HepG2 (cell line): ENCODE data around the gene ETFDH. TPM values are rescaled to one million over a fixed set of nuclear protein-coding genes. Genes with fewer than 3 reads are reported as not detected.

ENCODE experiments used
- ATF2 ChIP-seq: sonication (generic); formaldehyde crosslinking; IDR thresholded peaks from 2 replicates; pipeline ENCODE4 v1.4.0; 2020; ENCODE audit warnings: missing genetic modification reagents
- FOXP4 ChIP-seq: sonication (generic); formaldehyde crosslinking; IDR thresholded peaks from 2 replicates; pipeline ENCODE4 v1.4.0; 2020; ENCODE audit warnings: missing genetic modification reagents
- GTF2F1 ChIP-seq: fragments of 150-350 bp; IDR thresholded peaks from 2 replicates; pipeline ENCODE4 v1.6.1; 2014; ENCODE audit warnings: low read length
- MNT ChIP-seq: fragments of 450-650 bp; IDR thresholded peaks from 2 replicates; pipeline ENCODE4 v1.6.1; 2016
- MYC ChIP-seq: sonication (generic); formaldehyde crosslinking; IDR thresholded peaks from 2 replicates; pipeline ENCODE4 v1.9.0; 2021; ENCODE audit warnings: missing genetic modification reagents, borderline replicate concordance
- POLR2AphosphoS5 ChIP-seq: IDR thresholded peaks from 2 replicates; pipeline ENCODE4 v1.6.1; 2012; ENCODE audit warnings: low read depth, low read length
- SALL1 ChIP-seq: sonication (generic); formaldehyde crosslinking; IDR thresholded peaks from 2 replicates; pipeline ENCODE4 v1.8.0; 2022; ENCODE audit warnings: mild to moderate bottlenecking, missing genetic modification reagents
- SIX1 ChIP-seq: sonication (generic); formaldehyde crosslinking; IDR thresholded peaks from 2 replicates; pipeline ENCODE4 v1.4.0; 2020; ENCODE audit warnings: missing genetic modification reagents, borderline replicate concordance
- SOX6 ChIP-seq, 2 experiments: fragments of 450-650 bp in 1 of 2; sonication (generic) in 1 of 2; formaldehyde crosslinking in 1 of 2; IDR thresholded peaks; 2 replicates each; pipeline versions ENCODE4 v1.4.0 to v1.6.1; 2017 to 2020; ENCODE audit warnings: antibody characterized with exemption in 1 of 2, mild to moderate bottlenecking in 1 of 2, missing genetic modification reagents in 1 of 2
- ZNF34 ChIP-seq: sonication (generic); formaldehyde crosslinking; IDR thresholded peaks from 2 replicates; pipeline ENCODE4 v1.4.0; 2020; ENCODE audit warnings: mild to moderate bottlenecking, missing genetic modification reagents, borderline replicate concordance
- ZNF614 ChIP-seq: IDR thresholded peaks from 2 replicates; pipeline ENCODE4 v1.6.1; 2018; ENCODE audit warnings: missing biosample characterization, missing genetic modification reagents, inconsistent platforms, borderline replicate concordance
- ZNF740 ChIP-seq: sonication (generic); formaldehyde crosslinking; IDR thresholded peaks from 2 replicates; pipeline ENCODE4 v1.4.0; 2020; ENCODE audit warnings: missing genetic modification reagents
- ZNF850 ChIP-seq: sonication (generic); formaldehyde crosslinking; conservative IDR thresholded peaks from 2 replicates; pipeline ENCODE4 v1.9.0; 2021; ENCODE audit warnings: mild to moderate bottlenecking, missing genetic modification reagents
- polyA plus RNA-seq, 8 experiments: library from polyadenylated mRNA; depleted of rRNA in 3 of 8; stranded (reverse) in 7 of 8; unstranded in 1 of 8; fragments of >200 nt; fragmentation: Illumina TruSeq in 4 of 8; extraction: Trizol in 4 of 8; gene quantifications; 2 replicates each; pipeline versions ENCODE4 v1.2.1 to v1.2.3, GENCODE V29; 2011 to 2016; ENCODE audit warnings: low read depth in 4 of 8, missing spikeins in 1 of 8, mixed read lengths in 1 of 8; ENCODE audit not compliant: insufficient read depth in 1 of 8
- total RNA-seq, 5 experiments: library from RNA; depleted of rRNA; stranded (reverse); fragments of >200 nt; fragmentation: Illumina TruSeq; extraction: Trizol; gene quantifications; 2 replicates each; pipeline ENCODE4 v1.2.3, GENCODE V29; 2016; ENCODE audit warnings: low read depth in 1 of 5
- TF ChIP-seq, protein P1 (sequence below): IDR thresholded peaks from 2 replicates; pipeline ENCODE4 v1.6.1; 2016; ENCODE audit warnings: missing compliant biosample characterization, missing genetic modification reagents, borderline replicate concordance
- TF ChIP-seq, protein P2 (sequence below): sonication (generic); formaldehyde crosslinking; IDR thresholded peaks from 2 replicates; pipeline ENCODE4 v1.4.0; 2020; ENCODE audit warnings: low read depth, mild to moderate bottlenecking, missing genetic modification reagents
- TF ChIP-seq, protein P3 (sequence below): sonication (generic); formaldehyde crosslinking; IDR thresholded peaks from 2 replicates; pipeline ENCODE4 v1.8.1; 2022; ENCODE audit warnings: low read depth, mild to moderate bottlenecking, missing genetic modification reagents
- TF ChIP-seq, protein P4 (sequence below): IDR thresholded peaks from 2 replicates; pipeline ENCODE4 v1.6.1; 2016; ENCODE audit warnings: missing genetic modification reagents, missing compliant biosample characterization

ETFDH gene
- total and polyA plus RNA-seq, 2 of the 13 experiments (the other 11 are each of a cell fraction or from before 2014, with no cell fraction given) = 14.7 to 17.8 TPM

DNA sequence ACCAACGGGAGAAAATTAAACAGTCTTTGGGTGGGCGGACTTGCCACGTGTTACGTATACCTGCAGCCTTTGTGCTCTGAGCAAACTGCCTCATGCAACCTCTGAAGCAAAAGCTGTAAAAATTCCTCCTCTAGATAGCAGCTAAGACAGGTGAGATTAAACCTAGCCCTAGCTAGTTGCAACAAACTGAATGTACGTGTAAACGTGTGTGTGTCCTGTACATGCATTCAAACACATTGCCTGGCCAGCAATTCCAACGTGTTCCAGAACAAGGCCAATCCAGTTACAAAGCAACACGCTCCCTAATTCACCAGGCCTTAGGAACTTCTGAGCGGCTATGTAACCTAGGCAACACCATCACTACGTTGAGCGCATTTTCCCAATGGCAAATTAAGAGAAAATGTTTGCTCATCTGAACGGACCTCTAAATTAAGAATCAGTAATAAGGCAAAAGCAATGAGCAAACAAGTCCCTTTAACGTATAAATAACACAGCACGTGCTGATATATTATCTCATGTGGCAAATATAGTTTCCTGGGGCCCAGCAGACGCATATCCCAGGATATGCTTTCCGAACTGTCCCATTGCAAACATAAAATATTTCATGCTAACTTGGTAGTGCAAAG is 50.3 kb downstream of the ETFDH start (continued):
- TF ChIP-seq MNT = peak; percentile 24; the same call in 1 of the 2 replicates
- TF ChIP-seq, protein P1, sequence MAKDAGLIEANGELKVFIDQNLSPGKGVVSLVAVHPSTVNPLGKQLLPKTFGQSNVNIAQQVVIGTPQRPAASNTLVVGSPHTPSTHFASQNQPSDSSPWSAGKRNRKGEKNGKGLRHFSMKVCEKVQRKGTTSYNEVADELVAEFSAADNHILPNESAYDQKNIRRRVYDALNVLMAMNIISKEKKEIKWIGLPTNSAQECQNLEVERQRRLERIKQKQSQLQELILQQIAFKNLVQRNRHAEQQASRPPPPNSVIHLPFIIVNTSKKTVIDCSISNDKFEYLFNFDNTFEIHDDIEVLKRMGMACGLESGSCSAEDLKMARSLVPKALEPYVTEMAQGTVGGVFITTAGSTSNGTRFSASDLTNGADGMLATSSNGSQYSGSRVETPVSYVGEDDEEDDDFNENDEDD (CRISPR knock-in tag) = peak; percentile 21; the same call in 1 of the 2 replicates
- TF ChIP-seq, protein P2, sequence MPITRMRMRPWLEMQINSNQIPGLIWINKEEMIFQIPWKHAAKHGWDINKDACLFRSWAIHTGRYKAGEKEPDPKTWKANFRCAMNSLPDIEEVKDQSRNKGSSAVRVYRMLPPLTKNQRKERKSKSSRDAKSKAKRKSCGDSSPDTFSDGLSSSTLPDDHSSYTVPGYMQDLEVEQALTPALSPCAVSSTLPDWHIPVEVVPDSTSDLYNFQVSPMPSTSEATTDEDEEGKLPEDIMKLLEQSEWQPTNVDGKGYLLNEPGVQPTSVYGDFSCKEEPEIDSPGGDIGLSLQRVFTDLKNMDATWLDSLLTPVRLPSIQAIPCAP (CRISPR knock-in tag) = no peak
- TF ChIP-seq SALL1 (CRISPR knock-in tag) = peak; percentile 16; the same call in 1 of the 2 replicates
- TF ChIP-seq SOX6 (IDR thresholded peaks at IDR 0.05) = no peak
- TF ChIP-seq SOX6 (CRISPR knock-in tag; IDR thresholded peaks at IDR 0.05) = no peak
- TF ChIP-seq ATF2 (CRISPR knock-in tag) = no peak
- no peak for TF ChIP-seq ZNF614
- TF ChIP-seq, protein P3, sequence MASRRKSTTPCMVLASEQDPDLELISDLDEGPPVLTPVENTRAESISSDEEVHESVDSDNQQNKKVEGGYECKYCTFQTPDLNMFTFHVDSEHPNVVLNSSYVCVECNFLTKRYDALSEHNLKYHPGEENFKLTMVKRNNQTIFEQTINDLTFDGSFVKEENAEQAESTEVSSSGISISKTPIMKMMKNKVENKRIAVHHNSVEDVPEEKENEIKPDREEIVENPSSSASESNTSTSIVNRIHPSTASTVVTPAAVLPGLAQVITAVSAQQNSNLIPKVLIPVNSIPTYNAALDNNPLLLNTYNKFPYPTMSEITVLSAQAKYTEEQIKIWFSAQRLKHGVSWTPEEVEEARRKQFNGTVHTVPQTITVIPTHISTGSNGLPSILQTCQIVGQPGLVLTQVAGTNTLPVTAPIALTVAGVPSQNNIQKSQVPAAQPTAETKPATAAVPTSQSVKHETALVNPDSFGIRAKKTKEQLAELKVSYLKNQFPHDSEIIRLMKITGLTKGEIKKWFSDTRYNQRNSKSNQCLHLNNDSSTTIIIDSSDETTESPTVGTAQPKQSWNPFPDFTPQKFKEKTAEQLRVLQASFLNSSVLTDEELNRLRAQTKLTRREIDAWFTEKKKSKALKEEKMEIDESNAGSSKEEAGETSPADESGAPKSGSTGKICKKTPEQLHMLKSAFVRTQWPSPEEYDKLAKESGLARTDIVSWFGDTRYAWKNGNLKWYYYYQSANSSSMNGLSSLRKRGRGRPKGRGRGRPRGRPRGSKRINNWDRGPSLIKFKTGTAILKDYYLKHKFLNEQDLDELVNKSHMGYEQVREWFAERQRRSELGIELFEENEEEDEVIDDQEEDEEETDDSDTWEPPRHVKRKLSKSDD (CRISPR knock-in tag) = peak; percentile 53; the same call in 1 of the 2 replicates
- TF ChIP-seq, protein P4, sequence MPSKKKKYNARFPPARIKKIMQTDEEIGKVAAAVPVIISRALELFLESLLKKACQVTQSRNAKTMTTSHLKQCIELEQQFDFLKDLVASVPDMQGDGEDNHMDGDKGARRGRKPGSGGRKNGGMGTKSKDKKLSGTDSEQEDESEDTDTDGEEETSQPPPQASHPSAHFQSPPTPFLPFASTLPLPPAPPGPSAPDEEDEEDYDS (CRISPR knock-in tag) = peak; percentile 40; the same call in 1 of the 2 replicates
- TF ChIP-seq ZNF850 = no peak
- 0 out of 2 replicates have a peak, but pooled peaks have one; percentile 24 for TF ChIP-seq FOXP4 (CRISPR knock-in tag)
- TF ChIP-seq GTF2F1 = no peak
- TF ChIP-seq MYC (CRISPR knock-in tag) = peak; percentile 72
- no peak for TF ChIP-seq ZNF34 (CRISPR knock-in tag)
- TF ChIP-seq SIX1 = 0 out of 2 replicates have a peak, but pooled peaks have one; percentile 18
- TF ChIP-seq ZNF740 (CRISPR knock-in tag) = no peak
- 0 out of 2 replicates have a peak, but pooled peaks have one; percentile 47 for TF ChIP-seq POLR2AphosphoS5
